HS-27A (cell line): ENCODE results near the gene LIN52.

Source experiments
- DNase-seq: peaks from one replicate; pipeline ENCODE4 v3.0.0-alpha.2; 2012; ENCODE audit warnings: low read depth, missing footprints

The LIN52 gene

GRCh38 chr14:74237441-74237840 lies 152.7 kb downstream of the LIN52 start:
- no peak for DNase-seq

DNA sequence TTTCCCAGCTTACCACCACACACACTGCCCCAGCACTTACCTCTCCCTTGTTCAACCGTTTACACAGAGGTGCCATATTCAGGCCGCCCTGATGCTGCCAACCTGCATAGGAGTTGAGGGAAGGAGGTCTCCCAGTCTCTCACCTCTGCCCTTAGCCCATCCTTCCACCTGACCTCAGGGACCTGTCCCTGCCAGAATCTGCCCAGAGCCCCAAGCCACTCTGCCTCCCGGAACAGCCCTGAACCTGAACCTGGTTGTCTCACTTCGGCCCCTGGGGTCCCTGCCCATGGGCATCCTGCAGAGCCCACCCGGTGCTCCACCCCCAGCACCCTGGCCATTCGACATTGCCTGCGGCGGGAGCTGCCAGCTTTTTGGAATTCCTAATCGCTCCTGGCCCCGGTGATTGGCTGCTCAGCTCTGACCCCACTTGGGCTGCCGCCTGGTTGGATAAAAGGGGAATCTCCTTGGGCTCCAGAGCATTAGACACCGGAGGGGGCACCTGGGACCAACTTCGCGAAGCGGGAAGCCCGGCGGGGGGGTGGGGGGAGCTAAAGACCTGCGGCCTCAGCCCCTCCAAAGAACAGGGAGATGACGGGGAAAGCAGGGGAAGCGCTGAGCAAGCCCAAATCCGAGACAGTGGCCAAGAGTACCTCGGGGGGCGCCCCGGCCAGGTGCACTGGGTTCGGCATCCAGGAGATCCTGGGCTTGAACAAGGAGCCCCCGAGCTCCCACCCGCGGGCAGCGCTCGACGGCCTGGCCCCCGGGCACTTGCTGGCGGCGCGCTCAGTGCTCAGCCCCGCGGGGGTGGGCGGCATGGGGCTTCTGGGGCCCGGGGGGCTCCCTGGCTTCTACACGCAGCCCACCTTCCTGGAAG lies 154.5 kb downstream of the LIN52 start, which contains the start of gene VSX2:
Gene VSX2, plus strand, starts transcription at position 476 of the 874 bp plus-strand sequence. Its CDS starts 113 bp downstream, at position 589.
- DNase-seq = no peak

- no peak for DNase-seq
Observed at GRCh38 chr14:74239848-74240793, 155.4 kb downstream of the LIN52 start.

GRCh38 chr14:74240794-74241651 lies 156.3 kb downstream of the LIN52 start:
- no peak for DNase-seq

DNA sequence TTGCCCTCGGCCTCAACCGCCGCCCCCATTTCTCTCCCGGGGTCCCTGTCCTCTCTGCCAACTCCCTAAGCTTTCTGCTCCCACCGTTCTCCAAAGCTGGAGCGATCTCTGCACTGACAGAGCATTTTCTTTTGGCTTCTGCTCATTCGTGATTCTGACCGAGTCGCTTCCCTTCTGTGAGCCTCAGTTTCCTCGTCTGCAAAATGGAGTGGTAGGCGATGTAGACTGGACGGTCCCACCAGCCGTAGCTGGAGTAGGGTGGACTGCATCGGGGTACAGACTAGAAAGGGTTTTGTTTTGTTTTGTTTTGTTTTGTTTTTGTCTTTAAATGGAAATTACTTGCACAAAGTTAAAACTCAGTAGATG lies 156.9 kb downstream of the LIN52 start:
- DNase-seq = no peak

DNA sequence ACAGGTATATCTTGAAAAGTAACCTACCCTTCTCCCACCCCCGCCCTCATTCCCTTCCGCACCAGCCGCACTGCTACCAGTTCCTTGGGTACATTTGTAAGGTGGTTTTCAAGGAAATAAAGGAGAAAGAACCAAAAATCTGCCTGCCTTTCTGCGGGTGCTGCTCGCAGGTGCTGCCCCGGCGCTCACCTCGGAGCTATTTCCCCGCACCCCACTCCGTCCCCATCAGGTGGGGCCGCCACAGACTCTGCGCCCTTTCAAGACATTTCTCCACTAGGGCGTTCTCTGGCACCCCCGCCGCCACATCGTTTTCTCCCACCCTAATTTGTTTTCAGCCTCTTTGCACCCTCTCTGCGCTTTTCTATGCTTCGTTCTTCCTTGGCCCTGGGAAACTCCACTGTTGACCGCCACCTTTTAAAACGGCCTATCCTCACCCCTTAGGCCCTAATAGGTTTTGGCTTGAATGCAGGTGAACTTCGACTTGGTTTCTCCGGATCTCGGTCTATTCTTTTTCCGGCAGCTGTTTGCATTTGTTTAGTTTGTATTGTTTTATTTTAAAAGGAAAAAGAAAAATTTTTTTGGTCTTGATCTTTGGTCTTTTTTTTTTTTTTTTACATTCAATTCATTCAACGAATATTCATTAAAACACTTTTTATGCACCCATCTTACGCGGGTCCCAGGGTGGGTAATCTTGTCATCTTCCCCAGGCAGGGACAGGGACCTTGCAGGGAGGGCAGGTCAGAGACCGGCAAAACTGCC lies 157.4 kb downstream of the LIN52 start:
- no peak for DNase-seq

DNA sequence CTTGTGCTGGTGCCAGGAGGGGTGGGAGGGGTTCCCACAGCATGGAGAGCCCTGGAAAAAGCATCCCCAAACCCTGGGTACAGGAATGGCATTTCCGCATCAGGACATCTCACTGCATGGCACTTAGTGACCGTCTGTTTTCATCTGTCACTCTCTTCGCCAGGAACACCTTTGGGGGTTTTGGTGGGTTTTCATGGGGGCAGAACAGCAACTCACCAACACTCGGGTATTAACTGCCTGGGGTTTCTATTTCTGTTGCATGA lies 158.0 kb downstream of the LIN52 start:
- no peak for DNase-seq

DNA sequence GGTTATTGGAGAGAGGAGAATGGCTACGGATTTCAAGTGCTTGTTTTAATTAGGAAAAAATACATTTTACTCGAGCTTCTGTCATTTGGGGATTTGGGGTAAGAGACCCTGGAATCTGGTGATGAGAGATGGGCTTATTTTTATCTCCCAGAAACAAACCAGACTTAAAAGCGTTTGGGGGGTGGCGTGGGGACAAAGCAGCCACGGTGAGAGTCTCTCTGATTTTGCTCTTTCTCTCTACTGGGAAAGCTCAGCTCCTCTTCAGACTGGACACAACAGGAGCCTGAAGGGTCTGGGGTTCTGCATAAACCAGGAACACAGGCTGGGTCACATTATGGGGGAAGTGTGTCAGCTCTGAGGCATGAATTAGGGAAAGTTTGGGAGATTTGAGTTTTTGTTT lies 158.3 kb downstream of the LIN52 start:
- no peak for DNase-seq

DNA sequence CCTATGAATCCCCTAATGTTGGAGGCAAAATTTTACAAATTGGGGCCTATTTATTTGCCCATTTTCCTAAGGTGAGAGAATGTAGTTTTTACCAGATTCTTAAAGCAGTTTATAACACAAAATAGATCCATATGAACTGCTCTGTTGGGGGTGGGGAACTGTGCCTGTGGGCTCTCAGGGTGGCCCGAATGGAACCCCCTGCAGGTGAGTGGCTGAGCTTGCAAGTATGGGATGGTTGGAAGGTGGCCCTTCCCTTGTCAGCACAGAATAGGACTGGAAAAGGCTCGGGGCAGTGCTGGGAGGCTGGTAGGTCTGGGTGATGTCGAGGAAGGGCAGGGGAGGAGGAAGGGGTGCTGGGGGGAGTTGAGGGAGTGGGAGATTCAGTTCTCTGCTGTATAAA lies 159.4 kb downstream of the LIN52 start:
- no peak for DNase-seq

- no peak for DNase-seq
Observed at GRCh38 chr14:74245292-74245691, 160.5 kb downstream of the LIN52 start.

DNA sequence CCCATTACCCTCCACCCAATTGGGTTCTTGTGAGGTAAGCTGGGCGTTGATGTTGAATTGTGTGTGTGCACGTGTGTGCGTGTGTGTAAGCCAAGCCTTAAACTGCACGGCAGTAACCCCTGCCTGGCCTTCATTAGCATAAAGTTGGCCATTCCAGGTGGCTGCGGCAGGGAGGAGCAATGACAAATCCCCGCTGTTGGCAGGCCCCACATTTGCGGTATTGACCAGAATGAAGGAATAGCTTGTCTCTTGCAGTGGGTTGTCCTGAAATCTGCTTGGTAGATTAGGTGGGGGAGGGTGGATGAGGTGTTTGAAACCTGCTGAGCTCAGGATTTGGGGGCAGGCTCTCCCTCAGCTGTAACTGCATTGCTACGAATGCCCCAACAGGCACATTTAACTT lies 161.8 kb downstream of the LIN52 start:
- no peak for DNase-seq

- no peak for DNase-seq
Observed at GRCh38 chr14:74248017-74248416, 163.3 kb downstream of the LIN52 start.

GRCh38 chr14:74249433-74250375 lies 164.9 kb downstream of the LIN52 start:
- DNase-seq = no peak
